Hair follicular keratinocyte (primary cell): ENCODE measurements around the gene LPXN. TPM values are rescaled to one million over a fixed set of nuclear protein-coding genes. Genes with fewer than 3 reads are reported as not detected.

Experiments
- total RNA-seq: library from RNA; depleted of rRNA; stranded (reverse); fragments of >200 nt; gene quantifications from 2 replicates; pipeline ENCODE4 v1.2.3, GENCODE V29; 2015

The LPXN gene
- 23.2 and 28.9 TPM in 2 replicates for total RNA-seq

GRCh38 chr11:58575377-58576020, at the start of gene LPXN:
Gene LPXN (minus strand): TSS chr11:58575856. CDS start chr11:58575772, 84 bp downstream.

GRCh38 chr11:58622344-58622743, 46.7 kb upstream of the LPXN start, which contains the start of gene CNTF:
Gene CNTF (plus strand): TSS chr11:58622665. CDS start chr11:58622753, 88 bp downstream.

GRCh38 chr11:58578635-58579191, 3.1 kb upstream of the LPXN start, which contains the start of gene ZFP91:
Gene ZFP91 (plus strand): TSS chr11:58579063. CDS start chr11:58579282, 219 bp downstream.

GRCh38 chr11:58508005-58508404, 67.7 kb downstream of the LPXN start, which contains the start of gene OR5B21:
Gene OR5B21 (minus strand): TSS chr11:58508105. CDS start chr11:58508105, 0 bp downstream.

Other genes with a start within 250 kb of the LPXN start
- not detected in 2 replicates for gene OR5B17, start 216.8 kb downstream of the LPXN start, total RNA-seq
- not detected in 2 replicates for gene OR5B3, start 169.0 kb downstream of the LPXN start, total RNA-seq
- gene OR5B2, start 147.7 kb downstream of the LPXN start, total RNA-seq, result not detected in 2 replicates
- gene OR5B12, start 133.6 kb downstream of the LPXN start, total RNA-seq, result not detected in 2 replicates
- not detected in 2 replicates for gene OR5B21, start 67.8 kb downstream of the LPXN start, total RNA-seq
- 35.2 and 42.9 TPM in 2 replicates for gene ZFP91, start 3.2 kb upstream of the LPXN start, total RNA-seq
- 0.19 and 0.23 TPM in 2 replicates for gene CNTF, start 46.8 kb upstream of the LPXN start, total RNA-seq
- not detected in 2 replicates for gene GLYAT, start 156.1 kb upstream of the LPXN start, total RNA-seq